Measurements from ENCODE around the gene CRACR2A. TPM values are rescaled to one million over a fixed set of nuclear protein-coding genes. Genes with fewer than 3 reads are reported as not detected.

The CRACR2A gene
- total and polyA plus RNA-seq, 5 experiments from 2014 or later: 7.7 to 26.3 (median 17.2) TPM

DNA sequence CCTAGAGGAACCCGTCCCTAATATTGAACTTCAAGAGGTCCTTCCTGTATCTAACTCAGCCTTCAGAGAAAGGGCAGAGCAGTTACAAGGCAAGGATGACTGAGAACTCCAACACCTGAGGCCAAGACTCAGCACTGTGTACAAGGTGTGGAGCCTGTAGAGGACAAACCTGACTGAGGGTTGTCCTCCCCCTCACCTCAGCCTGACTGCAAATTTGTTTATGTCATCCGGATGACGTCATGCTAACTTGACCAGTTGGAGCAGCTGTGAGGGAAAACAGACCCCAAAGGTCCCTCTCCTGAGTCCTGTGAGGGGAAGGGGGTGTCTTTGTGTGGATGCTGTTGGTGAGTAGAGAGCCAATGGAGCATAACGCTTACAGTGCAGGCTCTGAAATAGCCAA, 4.3 kb downstream of the CRACR2A start:
- POLR2A ChIA-PET: no interaction called here
- Mint-ChIP-seq H3K9me3 (peaks cover 0 to 2% (median 0%) of the 10 kb centered on the region in 9 donors), H3K4me1 (peaks cover 38 to 82% (median 74%) of the 10 kb centered on the region in 4 donors), H3K4me3 (peak overlapping the region in 3 of 10 donors; percentile 7 to 61 (median 13)), H3K27ac (peak overlapping the region in 9 of 10 donors; percentile 4 to 81 (median 60)), H3K36me3 (peaks cover 0 to 25% (median 21%) of the 10 kb centered on the region in 3 donors), H3K27me3 (no peaks in the 10 kb centered on the region)
- DNase-seq (no peak), ATAC-seq (no peak)

DNA sequence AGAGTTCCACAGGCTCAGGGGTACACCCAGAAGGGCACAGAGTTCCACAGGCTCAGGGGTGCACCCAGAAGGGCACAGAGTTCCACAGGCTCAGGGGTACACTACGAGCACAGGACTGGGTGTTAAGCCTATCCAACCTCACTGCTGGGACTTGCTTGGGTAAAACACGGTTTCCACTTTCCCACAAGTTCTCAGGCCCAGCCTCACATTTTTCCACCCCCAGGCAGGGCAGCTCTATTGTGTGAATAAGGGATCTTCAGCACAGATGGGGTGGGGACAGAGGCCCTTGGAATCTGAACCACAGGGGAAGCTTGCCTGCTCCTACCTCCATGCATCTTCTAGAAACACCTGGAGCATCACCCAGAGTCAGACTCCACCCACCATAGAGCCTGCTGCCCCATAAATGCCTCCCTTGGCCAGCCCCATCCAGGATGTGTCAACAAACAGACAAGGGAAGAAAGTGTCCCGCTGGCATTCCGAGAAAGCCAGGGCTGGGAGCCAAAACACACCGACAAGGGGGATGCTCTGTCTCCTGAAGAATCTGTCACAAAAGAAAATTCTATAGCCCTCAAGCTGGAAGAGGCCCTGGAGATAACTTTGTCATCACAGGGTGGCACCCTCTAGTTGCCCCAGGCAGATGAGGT, 4.8 kb downstream of the CRACR2A start:
- DNase-seq (no peak), ATAC-seq (no peak)
- H3K9me3 Mint-ChIP-seq: peaks cover 0 to 2% (median 0%) of the 10 kb centered on the region in 9 donors
- H3K4me3 Mint-ChIP-seq: peak overlapping the region in 6 of 10 donors; percentile 7 to 52 (median 30)
- peak overlapping the region in 8 of 10 donors; percentile 24 to 74 (median 60) for H3K27ac Mint-ChIP-seq
- peaks cover 34 to 80% (median 70%) of the 10 kb centered on the region in 4 donors for H3K4me1 Mint-ChIP-seq
- no peaks in the 10 kb centered on the region for H3K27me3 Mint-ChIP-seq
- POLR2A ChIA-PET: no interaction called here
- peaks cover 0 to 26% (median 21%) of the 10 kb centered on the region in 3 donors for H3K36me3 Mint-ChIP-seq

DNA sequence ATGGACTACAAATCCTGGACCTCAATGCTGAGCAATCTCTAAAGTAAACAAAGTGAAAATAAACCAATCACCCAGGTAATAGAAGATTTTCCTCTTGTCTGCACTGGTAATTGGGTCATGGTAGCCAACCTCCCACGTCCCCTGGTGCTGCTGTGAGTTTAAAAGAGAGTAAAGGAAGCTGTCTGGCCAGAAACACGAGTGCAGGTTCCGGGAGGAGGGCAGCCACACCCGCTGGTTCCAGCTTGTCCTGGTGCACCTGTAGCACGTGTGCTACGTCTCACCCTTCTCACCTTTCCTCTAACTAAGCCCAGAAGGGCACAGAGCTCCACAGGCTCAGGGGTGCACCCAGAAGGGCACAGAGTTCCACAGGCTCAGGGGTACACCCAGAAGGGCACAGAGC, 5.4 kb downstream of the CRACR2A start:
- ATAC-seq (no peak), DNase-seq (no peak)
- H3K9me3 Mint-ChIP-seq: peaks cover 0 to 2% (median 0%) of the 10 kb centered on the region in 9 donors
- H3K4me3 Mint-ChIP-seq: peak overlapping the region in 5 of 10 donors; percentile 7 to 48 (median 20)
- peaks cover 38 to 84% (median 72%) of the 10 kb centered on the region in 4 donors for H3K4me1 Mint-ChIP-seq
- H3K27me3 Mint-ChIP-seq: no peaks in the 10 kb centered on the region
- POLR2A ChIA-PET: no interaction called here
- H3K36me3 Mint-ChIP-seq: peaks cover 0 to 31% (median 21%) of the 10 kb centered on the region in 3 donors
- H3K27ac Mint-ChIP-seq: peak overlapping the region in 7 of 10 donors; percentile 32 to 77 (median 61)

DNA sequence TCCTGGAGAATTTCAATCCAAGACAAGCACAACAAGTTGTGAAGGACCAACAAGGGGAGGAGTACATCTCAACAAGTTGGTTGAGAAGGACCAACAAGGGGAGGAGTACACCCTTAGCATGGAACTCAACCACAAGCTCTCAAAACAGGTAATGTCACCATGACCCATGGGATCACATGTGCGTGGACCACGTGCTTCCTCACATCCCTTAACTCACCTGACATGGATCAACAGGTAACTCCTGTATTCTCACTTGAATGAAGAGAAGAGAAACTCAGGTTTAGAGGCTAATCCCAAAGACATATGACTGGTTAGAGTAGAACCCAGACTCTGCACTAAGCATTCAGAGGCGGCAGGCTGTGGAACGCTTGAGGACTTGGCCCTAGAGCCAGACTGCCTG, 6.2 kb downstream of the CRACR2A start:
- no peaks in the 10 kb centered on the region for H3K27me3 Mint-ChIP-seq
- peaks cover 0 to 37% (median 21%) of the 10 kb centered on the region in 3 donors for H3K36me3 Mint-ChIP-seq
- DNase-seq (no peak), ATAC-seq (no peak)
- peak overlapping the region in 8 of 10 donors; percentile 9 to 72 (median 34) for H3K27ac Mint-ChIP-seq
- H3K9me3 Mint-ChIP-seq: peaks cover 0 to 2% (median 0%) of the 10 kb centered on the region in 9 donors
- H3K4me1 Mint-ChIP-seq: peaks cover 31 to 85% (median 69%) of the 10 kb centered on the region in 4 donors
- H3K4me3 Mint-ChIP-seq: peak overlapping the region in 1 of 10 donors; percentile 41
- POLR2A ChIA-PET: no interaction called here

DNA sequence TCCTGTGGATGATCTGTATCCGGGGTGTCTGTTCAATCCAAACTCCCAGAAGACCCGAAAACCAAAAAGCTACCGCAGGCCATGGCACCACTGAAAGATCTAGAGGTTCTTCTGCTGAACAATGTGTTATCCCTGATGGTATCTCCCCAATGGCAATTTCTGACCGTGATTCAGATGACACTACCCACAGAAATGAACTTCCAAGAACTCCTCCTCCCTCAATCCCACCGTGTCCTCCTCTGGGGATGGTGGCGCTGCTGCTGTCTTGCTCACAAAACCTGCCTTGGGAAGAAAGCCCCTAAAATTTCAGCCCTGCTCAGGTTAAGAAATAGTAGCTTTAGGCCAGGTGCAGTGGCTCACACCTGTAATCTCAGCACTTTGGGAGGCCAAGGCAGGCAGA, 7.8 kb downstream of the CRACR2A start:
- Mint-ChIP-seq H3K27me3 (no peaks in the 10 kb centered on the region), H3K4me3 (peak overlapping the region in 1 of 10 donors; percentile 26), H3K4me1 (peaks cover 24 to 77% (median 63%) of the 10 kb centered on the region in 4 donors), H3K27ac (peak overlapping the region in 4 of 10 donors; percentile 18 to 83 (median 68)), H3K9me3 (peaks cover 0 to 2% (median 0%) of the 10 kb centered on the region in 9 donors), H3K36me3 (peaks cover 0 to 44% (median 21%) of the 10 kb centered on the region in 3 donors)
- DNase-seq (no peak), ATAC-seq (no peak)
- POLR2A ChIA-PET: no interaction called here

DNA sequence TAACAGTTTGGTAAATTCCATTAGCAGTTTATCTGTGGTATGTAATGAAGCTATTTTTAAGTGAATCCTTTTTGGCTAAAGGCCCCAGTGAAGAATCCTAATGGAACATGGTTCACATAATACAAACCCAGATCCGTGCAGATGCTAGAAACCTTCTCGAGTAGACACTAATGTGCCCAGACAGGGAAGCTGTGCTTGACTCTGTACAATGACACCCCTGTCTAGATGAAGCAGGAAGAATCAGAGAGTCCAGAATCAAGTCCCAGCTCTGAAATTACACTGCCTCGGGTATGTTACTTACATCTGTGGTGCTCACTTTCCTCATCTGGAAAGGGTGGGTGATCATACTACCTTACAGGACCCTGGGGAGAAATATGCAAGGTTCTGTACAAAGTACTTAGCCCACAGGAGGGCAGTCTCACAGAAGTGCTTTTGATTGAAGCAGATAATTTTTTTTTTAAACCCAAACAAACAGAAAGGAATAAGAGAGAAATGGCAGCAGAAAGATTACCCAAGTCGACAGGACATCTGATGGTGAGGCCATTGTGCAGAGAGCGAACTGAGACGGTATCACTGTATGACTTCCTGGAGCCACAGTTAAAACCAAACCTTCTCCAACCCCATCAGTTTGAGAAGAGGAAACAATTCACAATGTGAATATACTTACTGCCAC, 8.5 kb downstream of the CRACR2A start:
- H3K27ac Mint-ChIP-seq: peak overlapping the region; percentile 3 to 87 (median 55)
- H3K4me3 Mint-ChIP-seq: peak overlapping the region in 2 of 10 donors; percentile 7 to 26
- ATAC-seq: peak in 1 of 2 donors; percentile 30
- peaks cover 22 to 71% (median 58%) of the 10 kb centered on the region in 4 donors for H3K4me1 Mint-ChIP-seq
- DNase-seq: no peak
- H3K9me3 Mint-ChIP-seq: peaks cover 0 to 2% (median 0%) of the 10 kb centered on the region in 9 donors
- POLR2A ChIA-PET: no interaction called here
- no peaks in the 10 kb centered on the region for H3K27me3 Mint-ChIP-seq
- peaks cover 0 to 50% (median 21%) of the 10 kb centered on the region in 3 donors for H3K36me3 Mint-ChIP-seq

DNA sequence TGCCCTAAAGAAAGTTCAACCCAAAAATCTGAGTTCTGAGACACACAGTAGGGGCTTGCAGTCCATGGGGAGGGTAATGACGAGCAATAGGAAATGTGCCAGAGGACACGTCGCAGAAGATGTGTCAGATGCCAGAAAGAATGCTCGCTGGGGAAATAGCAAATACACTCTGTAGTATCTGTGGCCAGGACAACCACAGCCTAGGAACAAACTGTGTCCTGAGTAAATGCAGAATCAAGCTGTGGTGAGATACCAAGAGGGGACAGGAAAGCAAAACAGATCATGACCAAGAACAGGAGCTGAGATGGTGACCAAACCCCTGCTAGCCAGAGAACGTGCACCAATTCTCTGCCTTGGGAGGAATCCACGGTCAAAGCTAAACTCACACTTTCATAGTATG, 9.1 kb downstream of the CRACR2A start:
- ATAC-seq: no peak
- peaks cover 0 to 2% (median 0%) of the 10 kb centered on the region in 9 donors for H3K9me3 Mint-ChIP-seq
- POLR2A ChIA-PET: no interaction called here
- no peaks in the 10 kb centered on the region for H3K27me3 Mint-ChIP-seq
- H3K36me3 Mint-ChIP-seq: peaks cover 0 to 54% (median 21%) of the 10 kb centered on the region in 3 donors
- H3K27ac Mint-ChIP-seq: peak overlapping the region in 4 of 10 donors; percentile 16 to 76 (median 52)
- DNase-seq: no peak
- H3K4me1 Mint-ChIP-seq: peaks cover 21 to 68% (median 53%) of the 10 kb centered on the region in 4 donors
- H3K4me3 Mint-ChIP-seq: peak overlapping the region in 2 of 10 donors; percentile 48 to 62

DNA sequence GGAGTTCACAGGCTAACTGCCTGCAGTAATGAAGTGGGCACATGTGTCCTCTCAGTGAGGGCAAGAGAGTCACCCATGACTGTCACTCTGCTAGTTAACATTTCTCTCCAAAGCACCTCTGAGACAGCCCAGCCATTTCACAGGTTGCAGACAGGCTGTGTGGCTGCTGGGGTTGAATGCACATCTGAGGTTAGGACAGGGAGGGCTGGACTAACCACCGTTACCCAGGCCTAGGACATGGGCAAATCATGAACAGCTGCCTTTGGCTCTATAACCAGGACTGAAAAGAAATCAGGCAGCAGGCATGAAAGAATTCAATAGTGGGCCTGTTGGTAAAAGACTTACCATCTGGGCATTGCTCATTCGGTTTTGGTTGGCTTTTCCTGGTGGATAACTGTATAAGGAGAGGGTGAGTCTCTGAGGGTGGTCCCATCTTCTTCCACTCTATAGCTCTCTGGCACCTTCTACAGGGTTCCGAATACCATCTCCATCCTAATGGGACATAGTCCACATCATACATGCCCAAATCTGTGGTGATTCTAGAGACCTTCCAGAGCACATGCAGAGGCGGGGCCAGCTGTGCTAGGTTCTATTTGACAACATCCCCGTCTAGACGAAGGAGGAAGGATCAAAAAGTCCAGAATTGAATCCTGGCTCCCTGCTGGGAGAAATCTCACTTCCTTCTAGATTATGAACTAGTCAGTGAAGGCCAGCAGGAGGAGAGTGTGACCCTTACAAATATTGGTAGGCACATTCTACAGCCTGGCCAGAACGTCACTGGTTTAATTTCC, 10.8 kb downstream of the CRACR2A start:
- peaks cover 0 to 65% (median 16%) of the 10 kb centered on the region in 3 donors for H3K36me3 Mint-ChIP-seq

DNA sequence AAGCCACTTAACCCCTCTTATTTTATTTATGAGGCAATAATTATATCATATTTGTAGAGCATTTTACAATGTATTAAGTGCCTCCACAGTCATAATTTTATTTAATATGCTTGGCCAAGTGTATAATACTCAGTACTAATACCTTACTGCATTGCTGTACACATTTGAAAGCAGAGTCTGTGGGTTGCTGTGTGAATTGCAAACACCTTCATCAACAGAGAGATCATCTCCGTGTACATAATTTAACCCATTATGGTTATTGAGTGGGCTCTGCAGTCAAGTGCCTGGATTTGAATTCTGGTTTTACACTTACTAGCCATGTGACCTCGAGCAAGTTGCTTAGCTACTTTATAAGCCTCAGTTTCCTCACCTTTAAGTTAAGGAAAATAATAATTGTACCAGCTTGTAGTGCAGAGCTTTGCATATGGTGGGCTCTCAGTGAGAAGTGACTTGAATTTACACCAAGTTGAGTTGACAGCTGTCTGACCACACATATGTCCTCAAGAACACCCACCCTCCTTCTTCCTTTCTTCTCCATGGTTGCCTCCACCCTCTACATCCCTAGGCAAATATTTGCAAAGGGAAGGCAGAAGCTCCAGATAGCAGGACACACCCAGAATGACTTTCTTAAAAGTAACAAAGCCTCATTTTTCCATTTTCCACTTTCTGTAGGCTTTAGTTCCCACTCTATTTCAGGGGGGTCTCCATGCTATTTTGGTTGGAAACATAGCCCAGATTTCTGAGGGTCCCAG, 12.3 kb downstream of the CRACR2A start:
- Mint-ChIP-seq H3K4me3 (no peak overlapping the region), H3K4me1 (peaks cover 17 to 43% (median 35%) of the 10 kb centered on the region in 4 donors), H3K36me3 (peaks cover 0 to 58% (median 3%) of the 10 kb centered on the region in 3 donors), H3K27ac (peak overlapping the region in 2 of 10 donors; percentile 24 to 32), H3K9me3 (no peaks in the 10 kb centered on the region), H3K27me3 (no peaks in the 10 kb centered on the region)
- POLR2A ChIA-PET: no interaction called here
- no peak for ATAC-seq
- DNase-seq: no peak

More for the DNA sequence above, 10.8 kb downstream of the CRACR2A start:
- H3K27ac Mint-ChIP-seq: peak overlapping the region in 3 of 10 donors; percentile 25 to 57 (median 32)
- no peak for DNase-seq
- no peak for ATAC-seq
- peaks cover 17 to 56% (median 44%) of the 10 kb centered on the region in 4 donors for H3K4me1 Mint-ChIP-seq
- peaks cover 0 to 2% (median 0%) of the 10 kb centered on the region in 9 donors for H3K9me3 Mint-ChIP-seq
- no peaks in the 10 kb centered on the region for H3K27me3 Mint-ChIP-seq
- POLR2A ChIA-PET: no interaction called here
- no peak overlapping the region for H3K4me3 Mint-ChIP-seq

DNA sequence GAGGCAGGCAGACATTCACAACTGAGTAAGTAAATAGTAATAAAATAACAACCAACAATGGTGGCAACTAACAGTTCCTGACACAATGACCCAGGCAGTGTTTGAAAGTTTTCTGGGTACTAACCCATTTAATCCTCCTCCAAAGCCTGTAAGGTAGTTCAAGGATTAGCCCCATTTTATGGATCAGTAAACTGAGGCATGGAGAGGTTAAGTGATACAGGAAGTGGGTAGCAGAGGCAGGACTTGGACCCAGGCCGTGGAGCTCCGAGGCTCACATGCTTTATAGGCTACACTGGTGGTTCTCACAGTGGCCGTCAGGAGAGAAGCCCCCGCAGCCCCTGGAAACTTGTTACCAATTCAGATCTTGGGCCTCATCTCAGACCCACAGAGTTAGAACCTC, 17.5 kb downstream of the CRACR2A start:
- ATAC-seq: no peak
- peaks cover under 1 to 45% (median 7%) of the 10 kb centered on the region in 3 donors for H3K36me3 Mint-ChIP-seq
- no peaks in the 10 kb centered on the region for H3K27me3 Mint-ChIP-seq
- POLR2A ChIA-PET: interaction anchor here (1.3 kb wide), 1 partner anchor 17 kb away, joined by 3 read pairs; the partner anchor contains the start of gene CRACR2A
- peak overlapping the region in 2 of 10 donors; percentile 22 to 38 for H3K27ac Mint-ChIP-seq
- H3K9me3 Mint-ChIP-seq: no peaks in the 10 kb centered on the region
- peaks cover 0 to 10% (median under 1%) of the 10 kb centered on the region in 4 donors for H3K4me1 Mint-ChIP-seq
- no peak for DNase-seq
- H3K4me3 Mint-ChIP-seq: no peak overlapping the region

DNA sequence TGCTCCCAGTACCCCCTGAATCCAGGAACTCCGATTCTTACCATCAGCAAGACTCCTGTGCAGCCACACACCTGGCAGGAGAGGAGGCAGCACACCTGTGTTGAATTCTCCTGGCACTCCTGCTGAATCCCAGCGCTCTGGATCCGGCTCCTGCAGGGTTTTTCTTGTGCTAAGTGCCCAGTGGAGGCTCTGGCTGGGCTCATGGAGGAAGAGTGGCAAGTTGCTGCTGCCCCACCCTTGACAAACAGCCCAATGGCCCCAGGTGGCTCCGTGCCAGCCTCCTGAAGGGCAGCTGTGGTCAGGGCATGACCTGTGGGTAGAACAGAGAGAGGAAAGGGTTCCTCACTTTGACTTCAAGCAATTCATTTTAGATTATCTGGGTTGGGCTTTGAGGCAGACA, 20.0 kb downstream of the CRACR2A start:
- no peaks in the 10 kb centered on the region for H3K9me3 Mint-ChIP-seq
- peaks cover 10 to 26% (median 24%) of the 10 kb centered on the region in 4 donors for H3K4me1 Mint-ChIP-seq
- H3K27me3 Mint-ChIP-seq: no peaks in the 10 kb centered on the region
- POLR2A ChIA-PET: interaction anchor here (0.8 kb wide), 1 partner anchor 188 kb away, joined by 3 read pairs; no protein-coding TSS in a partner anchor
- no peak overlapping the region for H3K4me3 Mint-ChIP-seq
- no peak for ATAC-seq
- H3K27ac Mint-ChIP-seq: peak overlapping the region in 1 of 10 donors; percentile 25
- H3K36me3 Mint-ChIP-seq: peaks cover 7 to 48% (median 19%) of the 10 kb centered on the region in 3 donors
- DNase-seq: no peak
